ENCODE data around the gene TSPO.
"Not testable (repeated sequence)": the region's sequence is repeated elsewhere in the genome, so short reads cannot be mapped to it uniquely, and the experiment has no call there.

The TSPO gene

GRCh38 chr22:43134553-43134952 is 16.8 kb upstream of the TSPO start:
- no peak overlapping the region for H3K27ac ChIP-seq
- TF ChIP-seq, protein P1, sequence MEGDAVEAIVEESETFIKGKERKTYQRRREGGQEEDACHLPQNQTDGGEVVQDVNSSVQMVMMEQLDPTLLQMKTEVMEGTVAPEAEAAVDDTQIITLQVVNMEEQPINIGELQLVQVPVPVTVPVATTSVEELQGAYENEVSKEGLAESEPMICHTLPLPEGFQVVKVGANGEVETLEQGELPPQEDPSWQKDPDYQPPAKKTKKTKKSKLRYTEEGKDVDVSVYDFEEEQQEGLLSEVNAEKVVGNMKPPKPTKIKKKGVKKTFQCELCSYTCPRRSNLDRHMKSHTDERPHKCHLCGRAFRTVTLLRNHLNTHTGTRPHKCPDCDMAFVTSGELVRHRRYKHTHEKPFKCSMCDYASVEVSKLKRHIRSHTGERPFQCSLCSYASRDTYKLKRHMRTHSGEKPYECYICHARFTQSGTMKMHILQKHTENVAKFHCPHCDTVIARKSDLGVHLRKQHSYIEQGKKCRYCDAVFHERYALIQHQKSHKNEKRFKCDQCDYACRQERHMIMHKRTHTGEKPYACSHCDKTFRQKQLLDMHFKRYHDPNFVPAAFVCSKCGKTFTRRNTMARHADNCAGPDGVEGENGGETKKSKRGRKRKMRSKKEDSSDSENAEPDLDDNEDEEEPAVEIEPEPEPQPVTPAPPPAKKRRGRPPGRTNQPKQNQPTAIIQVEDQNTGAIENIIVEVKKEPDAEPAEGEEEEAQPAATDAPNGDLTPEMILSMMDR (conservative IDR thresholded peaks at IDR 0.05) = no peak
- no peak for TF ChIP-seq ZFX (IDR thresholded peaks at IDR 0.05)

GRCh38 chr22:43135565-43135964 is 15.8 kb upstream of the TSPO start:
- H3K27ac ChIP-seq = no peak overlapping the region
- TF ChIP-seq ZFX (IDR thresholded peaks at IDR 0.05) = no peak
- TF ChIP-seq, protein P1 (conservative IDR thresholded peaks at IDR 0.05) = no peak

DNA sequence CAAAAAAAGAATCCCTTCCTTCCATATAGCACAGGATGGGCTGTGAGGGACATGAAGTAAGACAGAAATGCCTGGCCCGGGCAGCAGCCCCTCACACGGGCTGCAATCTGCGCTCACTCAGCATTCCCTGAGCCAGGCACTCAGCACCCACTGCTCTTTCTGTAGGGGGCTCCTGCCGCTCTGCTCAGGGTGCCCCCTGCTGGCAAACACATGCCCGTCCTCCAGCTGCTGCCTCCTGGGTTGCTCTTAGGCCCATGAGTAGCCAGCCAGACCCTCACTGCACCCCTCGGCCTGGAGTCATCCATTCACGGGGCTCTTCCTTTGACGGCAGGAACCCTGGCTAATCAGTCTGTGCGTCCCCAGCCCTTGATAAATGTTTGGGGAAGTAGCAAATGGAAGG is 15.1 kb upstream of the TSPO start:
- no peak for TF ChIP-seq ZFX (IDR thresholded peaks at IDR 0.05)
- TF ChIP-seq, protein P1 (conservative IDR thresholded peaks at IDR 0.05) = peak; percentile 77
- H3K27ac ChIP-seq = no peak overlapping the region

DNA sequence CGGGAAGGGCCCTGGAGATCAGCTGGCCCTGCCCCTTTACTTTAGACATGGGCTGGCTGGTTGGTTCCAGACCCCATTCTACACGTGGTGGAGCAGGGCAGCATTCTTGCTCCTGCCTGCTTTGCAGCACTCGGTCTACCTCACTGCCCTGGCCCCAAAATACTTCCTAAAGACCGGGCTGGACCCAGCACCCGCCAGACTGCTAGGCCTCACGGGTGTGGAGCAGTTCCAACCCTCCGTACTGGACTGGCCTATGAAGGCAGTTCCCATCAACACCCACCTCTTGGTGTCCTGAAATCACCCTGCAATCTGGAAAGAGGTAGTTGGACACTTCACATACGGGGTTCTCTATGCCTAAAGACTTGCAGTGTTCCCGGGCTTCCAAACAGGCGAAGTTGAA is 14.6 kb upstream of the TSPO start:
- H3K27ac ChIP-seq = no peak overlapping the region
- TF ChIP-seq, protein P1 (conservative IDR thresholded peaks at IDR 0.05) = no peak

- TF ChIP-seq, protein P1 (conservative IDR thresholded peaks at IDR 0.05) = no peak
- TF ChIP-seq ZFX (IDR thresholded peaks at IDR 0.05) = peak; percentile 92
- H3K27ac ChIP-seq = peak within 1 kb of the TSS; percentile 90
These were observed 8.3 kb upstream of the TSPO start, which contains the start of gene MCAT for GRCh38 chr22:43142880-43143562. TSS of gene MCAT (minus strand) at chr22:43143398. CDS start at chr22:43143348, 50 bp downstream.

DNA sequence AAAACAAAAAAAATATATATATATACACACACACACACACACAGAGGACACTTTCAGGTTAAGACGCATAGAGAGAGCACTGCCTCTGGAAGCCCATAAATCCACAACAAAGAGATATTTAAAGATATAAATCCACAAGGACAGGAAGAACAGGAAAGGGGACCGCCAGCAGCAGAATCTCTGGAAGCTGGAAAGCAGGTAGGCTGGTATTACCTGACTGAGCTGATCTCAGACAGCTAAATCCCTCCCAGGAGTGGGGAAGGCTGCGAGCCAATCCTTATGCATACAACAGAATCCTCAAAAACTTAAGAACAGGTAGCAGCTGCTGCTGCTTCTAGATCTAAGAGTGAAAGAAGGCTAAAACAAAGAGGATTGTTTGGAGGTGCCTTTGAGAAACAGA is 6.4 kb upstream of the TSPO start:
- peak overlapping the region; percentile 90 for H3K27ac ChIP-seq
- TF ChIP-seq, protein P1 (conservative IDR thresholded peaks at IDR 0.05) = no peak
- no peak for TF ChIP-seq ZFX (IDR thresholded peaks at IDR 0.05)

DNA sequence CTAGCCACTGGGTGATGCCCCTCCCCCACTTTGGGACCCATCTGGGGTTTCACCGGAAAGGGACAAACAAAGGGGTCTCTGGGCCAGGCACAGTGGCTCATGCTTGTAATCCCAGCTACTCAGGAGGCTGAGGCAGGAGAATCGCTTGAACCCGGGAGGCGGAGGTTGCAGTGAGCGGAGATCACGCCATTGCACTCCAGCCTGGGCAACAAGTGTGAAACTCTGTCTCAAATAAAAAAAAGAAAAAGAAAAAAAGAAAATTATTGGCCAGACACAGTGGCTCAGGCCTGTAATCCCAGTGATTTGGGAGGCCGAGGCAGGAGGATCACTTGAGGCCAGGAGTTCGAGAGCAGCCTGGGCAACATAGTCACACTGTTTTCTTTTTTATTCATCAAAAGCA is 6.0 kb upstream of the TSPO start:
- peak overlapping the region; percentile 90 for H3K27ac ChIP-seq

DNA sequence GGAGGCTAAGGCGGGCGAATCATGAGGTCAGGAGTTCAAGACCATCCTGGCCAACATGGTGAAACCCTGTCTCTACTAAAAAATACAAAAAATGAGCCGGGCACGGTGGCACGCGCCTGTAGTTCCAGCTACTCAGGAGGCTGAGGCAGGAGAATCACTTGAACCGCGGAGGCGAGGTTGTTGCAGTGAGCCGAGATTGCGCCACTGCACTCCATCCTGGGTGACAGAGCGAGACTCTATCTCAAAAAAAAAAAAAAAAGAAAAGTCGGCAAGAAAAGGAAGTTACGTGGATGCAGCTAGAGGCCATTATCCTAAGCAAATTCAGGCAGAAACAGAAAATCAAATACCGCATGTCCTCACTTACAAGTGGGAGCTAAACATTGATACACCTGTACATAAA is 5.0 kb upstream of the TSPO start:
- not testable (repeated sequence) for H3K27ac ChIP-seq
